Ramos (cell line): ENCODE data around the gene PDIA4.

Source experiments
- in situ Hi-C: fragments of 300-500 bp; cut with MboI; formaldehyde crosslinking; loops from one replicate; pipeline ENCODE4 v1.14.3; 2022; ENCODE audit warnings: low sequenced_read_pairs; ENCODE audit not compliant: unreplicated experiment

Gene PDIA4

GRCh38 chr7:148978091-148978490, 50.2 kb downstream of the PDIA4 start:
- in situ Hi-C loops = loop anchor here (5.0 kb wide), 1 partner anchor 401 kb away; no protein-coding TSS in a partner anchor

GRCh38 chr7:148975896-148976295, 52.4 kb downstream of the PDIA4 start:
- in situ Hi-C loops = loop anchor here (5.0 kb wide), 1 partner anchor 399 kb away; no protein-coding TSS in a partner anchor

DNA sequence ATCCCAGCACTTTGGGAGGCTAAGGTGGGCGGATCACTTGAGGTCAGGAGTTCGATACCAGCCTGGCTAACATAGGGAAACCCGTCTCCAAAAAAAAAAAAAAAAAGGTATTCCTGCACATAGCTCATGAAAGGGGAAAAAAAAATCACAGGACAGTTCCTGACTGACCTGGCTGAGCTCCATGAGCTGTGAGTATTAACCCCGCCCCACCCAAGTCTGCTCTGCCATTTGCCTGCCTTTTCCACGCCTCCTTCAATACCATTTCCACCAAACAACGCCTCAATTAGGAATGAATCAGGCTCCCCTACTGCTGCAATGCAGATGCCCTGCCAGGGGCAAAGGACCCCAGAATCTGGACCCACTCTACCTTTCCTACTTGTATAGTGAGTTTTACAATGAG, 55.0 kb downstream of the PDIA4 start:
- in situ Hi-C loops = no loop called here

DNA sequence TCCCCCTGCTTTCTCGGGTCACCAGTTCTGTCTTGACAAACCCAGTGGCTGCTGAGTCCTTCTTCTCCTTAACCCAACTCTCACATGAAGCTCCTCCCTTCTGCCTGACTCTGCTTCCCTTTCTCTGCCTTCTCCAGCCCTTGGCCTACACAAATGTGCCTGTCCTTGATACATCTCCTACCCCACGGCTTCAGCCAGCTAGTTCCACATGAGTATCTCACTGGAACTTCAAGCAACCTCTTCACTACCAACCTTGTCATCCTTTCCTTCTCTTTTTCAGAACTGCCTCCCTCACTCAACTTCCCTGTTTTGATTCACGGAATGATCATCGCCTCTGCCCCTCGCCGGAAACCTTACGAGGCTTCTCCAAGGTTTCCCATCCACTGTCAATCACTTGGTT, 55.9 kb downstream of the PDIA4 start:
- in situ Hi-C loops = no loop called here

GRCh38 chr7:148967602-148968001, 60.7 kb downstream of the PDIA4 start:
- in situ Hi-C loops = loop anchor here (10.0 kb wide), 1 partner anchor 703 kb away; no protein-coding TSS in a partner anchor

DNA sequence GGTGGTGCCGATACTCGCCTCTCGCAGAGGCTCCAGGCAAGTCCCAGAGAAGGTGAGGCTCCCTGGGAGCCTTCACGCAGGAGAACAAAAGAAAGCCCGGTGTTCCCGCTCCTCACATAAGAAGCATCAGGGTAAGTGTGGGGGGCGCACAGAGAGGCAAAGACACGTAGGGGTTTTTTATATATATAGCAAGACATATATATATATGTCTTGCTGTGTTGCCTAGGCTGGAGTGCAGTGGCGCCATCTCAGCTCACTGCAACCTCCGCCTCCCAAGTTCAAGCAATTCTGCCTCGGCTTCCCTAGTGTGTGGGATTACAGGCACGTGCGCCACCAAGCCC, 61.3 kb downstream of the PDIA4 start:
- in situ Hi-C loops = loop anchor here (10.0 kb wide), 1 partner anchor 702 kb away; no protein-coding TSS in a partner anchor

GRCh38 chr7:148964483-148965267, 63.6 kb downstream of the PDIA4 start:
- in situ Hi-C loops = loop anchor here (5.0 to 10.0 kb wide), 2 partner anchors 457 to 700 kb away; no protein-coding TSS in a partner anchor

- in situ Hi-C loops = loop anchor here (5.0 to 10.0 kb wide), 2 partner anchors 457 to 699 kb away; no protein-coding TSS in a partner anchor
Observed at GRCh38 chr7:148963583-148964482, 64.5 kb downstream of the PDIA4 start.

DNA sequence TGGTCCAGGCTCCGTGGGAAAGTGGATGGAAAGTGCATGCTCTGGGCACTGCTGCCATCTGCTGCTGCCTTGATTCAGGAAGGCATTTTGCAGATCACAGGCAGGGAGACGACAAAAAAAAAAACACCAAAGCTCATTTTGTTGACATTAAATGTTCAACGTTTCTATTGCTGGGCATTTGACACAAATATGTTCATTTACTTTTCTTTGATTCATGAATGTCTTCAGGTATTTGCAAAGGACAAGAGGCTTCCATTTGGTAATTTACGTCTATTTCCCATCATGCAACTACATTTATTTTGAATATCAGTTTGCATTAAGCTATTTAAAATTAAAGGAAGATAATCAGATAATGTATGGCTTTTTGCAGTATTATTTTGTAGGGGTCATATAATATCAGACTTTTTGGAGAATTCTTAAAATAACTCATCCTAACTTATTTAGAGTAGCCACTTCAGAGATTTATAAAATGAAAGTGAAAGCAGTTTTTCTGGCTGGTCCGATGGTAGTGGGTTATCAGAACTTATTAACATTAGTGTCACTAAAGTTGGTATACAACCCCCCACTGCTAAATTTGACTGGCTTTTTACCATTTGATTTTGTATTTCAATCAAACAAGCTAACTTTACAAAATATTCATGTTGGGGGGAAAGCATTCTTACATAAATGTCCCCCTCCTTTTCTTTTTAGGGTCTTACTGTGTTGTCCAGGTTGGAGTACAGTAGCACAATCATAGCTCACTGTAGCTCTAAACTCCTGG, 65.3 kb downstream of the PDIA4 start:
- in situ Hi-C loops = loop anchor here (5.0 to 10.0 kb wide), 2 partner anchors 456 to 698 kb away; no protein-coding TSS in a partner anchor

DNA sequence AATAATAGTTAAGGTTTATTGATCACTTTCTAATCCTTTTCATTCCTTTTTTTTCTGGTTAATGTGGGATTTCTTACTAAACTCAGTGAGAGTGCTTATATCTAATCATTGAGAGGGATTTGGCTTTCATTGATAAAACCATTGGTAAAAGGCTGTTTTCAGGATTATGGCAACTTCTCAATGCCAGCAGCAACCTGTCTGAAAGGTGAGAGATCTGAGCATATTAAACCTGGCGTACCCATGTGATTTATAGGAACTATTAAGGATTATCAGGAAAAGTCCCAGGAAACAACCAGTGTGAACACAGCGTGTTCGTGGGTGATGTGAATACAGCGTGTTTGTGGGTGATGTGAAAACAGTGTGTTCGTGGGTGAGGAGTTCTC, 65.9 kb downstream of the PDIA4 start:
- in situ Hi-C loops = loop anchor here (5.0 to 10.0 kb wide), 2 partner anchors 455 to 698 kb away; no protein-coding TSS in a partner anchor

GRCh38 chr7:148959726-148960125, 68.6 kb downstream of the PDIA4 start:
- in situ Hi-C loops = loop anchor here (5.0 to 10.0 kb wide), 2 partner anchors 452 to 695 kb away; no protein-coding TSS in a partner anchor

DNA sequence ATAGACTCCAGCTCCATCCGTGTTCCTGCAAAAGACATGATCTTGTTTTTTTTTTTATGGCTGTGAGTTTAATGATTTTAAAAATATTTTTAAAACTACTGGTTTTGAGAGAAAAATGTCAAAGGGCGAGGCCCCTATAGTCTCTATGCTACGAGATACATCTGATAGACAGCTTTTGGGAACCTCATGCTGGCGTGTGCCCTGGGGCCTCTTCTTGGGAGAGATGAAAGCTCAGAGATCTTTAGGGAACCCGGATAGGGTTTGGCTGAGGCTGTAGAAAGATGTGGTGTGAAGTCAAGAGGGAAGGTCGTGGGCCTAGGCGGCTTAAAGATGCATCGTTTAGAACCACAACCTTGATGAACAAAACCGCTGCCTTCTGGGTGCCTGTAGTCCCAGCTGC, 70.2 kb downstream of the PDIA4 start:
- in situ Hi-C loops = no loop called here

GRCh38 chr7:148954766-148955165, 73.5 kb downstream of the PDIA4 start:
- in situ Hi-C loops = no loop called here

DNA sequence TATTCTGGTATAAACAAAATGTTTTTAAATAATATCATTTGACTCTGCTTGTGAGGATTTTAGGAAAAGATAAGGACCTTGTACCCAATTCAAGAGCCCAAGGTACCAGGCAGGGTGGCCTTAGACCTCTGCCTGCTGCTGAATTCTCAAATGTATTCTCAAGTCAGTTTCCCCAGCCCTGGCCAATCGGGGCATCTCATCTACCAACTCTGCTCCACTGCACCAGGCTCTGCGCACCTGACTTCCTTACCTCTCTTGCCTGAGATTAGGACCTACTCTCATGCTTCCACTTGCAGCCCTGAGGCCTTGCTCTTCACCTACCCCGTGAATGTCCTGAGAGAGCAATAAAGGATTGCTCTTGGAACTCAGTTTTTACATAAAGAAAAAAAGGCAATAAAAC, 74.6 kb downstream of the PDIA4 start:
- in situ Hi-C loops = no loop called here
